LNCaP clone FGC (cell line): ENCODE results near the gene TROAP.
A peak's percentile ranks its signal among the peaks of the same experiment; 100 is the strongest.

Experiments used
- DNase-seq: peaks from one replicate; pipeline ENCODE4 v3.0.0-alpha.2; 2011; ENCODE audit warnings: low read depth
- H3K4me3 ChIP-seq: 2 replicates; pipeline ENCODE4 v1.5.1; 2011; ENCODE audit warnings: mild to moderate bottlenecking, low read depth, low read length, control low read depth
- TF ChIP-seq, protein P1 (sequence below): IDR thresholded peaks from 2 replicates; pipeline ENCODE4 v1.5.1; 2012; ENCODE audit warnings: mild to moderate bottlenecking; ENCODE audit not compliant: control insufficient read depth, insufficient read depth; ENCODE audit errors: extremely low read depth

TROAP gene

DNA sequence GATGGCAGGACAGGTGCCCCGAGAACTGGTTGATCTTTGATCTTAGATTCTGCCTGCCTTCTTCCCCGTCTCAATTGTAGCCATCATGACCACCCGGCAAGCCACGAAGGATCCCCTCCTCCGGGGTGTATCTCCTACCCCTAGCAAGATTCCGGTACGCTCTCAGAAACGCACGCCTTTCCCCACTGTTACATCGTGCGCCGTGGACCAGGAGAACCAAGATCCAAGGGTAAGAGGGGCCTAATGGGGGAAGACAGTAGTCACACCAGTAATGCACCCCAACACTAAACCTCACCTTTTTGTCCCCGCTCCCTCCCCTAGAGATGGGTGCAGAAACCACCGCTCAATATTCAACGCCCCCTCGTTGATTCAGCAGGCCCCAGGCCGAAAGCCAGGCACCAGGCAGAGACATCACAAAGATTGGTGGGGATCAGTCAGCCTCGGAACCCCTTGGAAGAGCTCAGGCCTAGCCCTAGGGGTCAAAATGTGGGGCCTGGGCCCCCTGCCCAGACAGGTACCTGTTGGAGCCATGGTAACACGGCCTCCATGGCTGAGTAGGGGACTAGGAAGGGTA lies 556 bp downstream of the TROAP start:
- TF ChIP-seq, protein P1, sequence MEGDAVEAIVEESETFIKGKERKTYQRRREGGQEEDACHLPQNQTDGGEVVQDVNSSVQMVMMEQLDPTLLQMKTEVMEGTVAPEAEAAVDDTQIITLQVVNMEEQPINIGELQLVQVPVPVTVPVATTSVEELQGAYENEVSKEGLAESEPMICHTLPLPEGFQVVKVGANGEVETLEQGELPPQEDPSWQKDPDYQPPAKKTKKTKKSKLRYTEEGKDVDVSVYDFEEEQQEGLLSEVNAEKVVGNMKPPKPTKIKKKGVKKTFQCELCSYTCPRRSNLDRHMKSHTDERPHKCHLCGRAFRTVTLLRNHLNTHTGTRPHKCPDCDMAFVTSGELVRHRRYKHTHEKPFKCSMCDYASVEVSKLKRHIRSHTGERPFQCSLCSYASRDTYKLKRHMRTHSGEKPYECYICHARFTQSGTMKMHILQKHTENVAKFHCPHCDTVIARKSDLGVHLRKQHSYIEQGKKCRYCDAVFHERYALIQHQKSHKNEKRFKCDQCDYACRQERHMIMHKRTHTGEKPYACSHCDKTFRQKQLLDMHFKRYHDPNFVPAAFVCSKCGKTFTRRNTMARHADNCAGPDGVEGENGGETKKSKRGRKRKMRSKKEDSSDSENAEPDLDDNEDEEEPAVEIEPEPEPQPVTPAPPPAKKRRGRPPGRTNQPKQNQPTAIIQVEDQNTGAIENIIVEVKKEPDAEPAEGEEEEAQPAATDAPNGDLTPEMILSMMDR: no peak
- H3K4me3 ChIP-seq: peak overlapping the region; percentile 98
- no peak for DNase-seq

DNA sequence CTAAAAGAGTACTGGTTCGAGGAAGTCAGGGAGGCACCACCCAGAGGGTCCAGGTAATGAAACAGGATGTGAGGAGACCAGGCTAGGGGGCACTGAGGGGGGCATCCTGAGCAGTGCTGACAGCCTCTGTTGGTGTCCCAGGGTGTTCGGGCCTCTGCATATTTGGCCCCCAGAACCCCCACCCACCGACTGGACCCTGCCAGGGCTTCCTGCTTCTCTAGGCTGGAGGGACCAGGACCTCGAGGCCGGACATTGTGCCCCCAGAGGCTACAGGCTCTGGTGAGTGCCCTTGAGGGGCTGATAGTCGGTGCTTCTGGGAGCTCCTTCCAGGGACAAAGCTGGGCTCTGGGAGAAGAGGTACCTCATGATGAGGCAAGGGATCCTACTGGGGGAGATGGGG lies 2.6 kb downstream of the TROAP start:
- DNase-seq: no peak
- H3K4me3 ChIP-seq: no peak overlapping the region
- TF ChIP-seq, protein P1: no peak

DNA sequence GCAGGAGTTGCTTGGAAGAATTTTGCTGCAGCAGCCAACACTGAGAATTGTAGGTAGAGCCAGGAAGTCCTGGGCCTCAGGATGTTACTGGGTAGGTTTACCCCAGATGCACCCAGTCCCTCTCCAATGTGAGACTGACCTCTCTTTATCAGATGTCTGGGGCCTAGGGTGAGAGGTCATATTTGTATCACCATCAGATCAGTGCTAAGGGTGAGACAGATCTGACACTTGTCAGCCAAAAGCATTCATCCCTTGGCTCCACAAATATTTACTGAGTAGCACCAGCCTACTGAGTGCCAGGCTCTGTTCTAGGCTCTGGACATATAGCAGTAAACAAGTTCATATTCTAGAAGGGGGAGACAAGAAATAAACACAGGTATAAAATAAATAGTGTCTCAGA lies 4.3 kb downstream of the TROAP start:
- DNase-seq: no peak
- no peak overlapping the region for H3K4me3 ChIP-seq
- TF ChIP-seq, protein P1: no peak

DNA sequence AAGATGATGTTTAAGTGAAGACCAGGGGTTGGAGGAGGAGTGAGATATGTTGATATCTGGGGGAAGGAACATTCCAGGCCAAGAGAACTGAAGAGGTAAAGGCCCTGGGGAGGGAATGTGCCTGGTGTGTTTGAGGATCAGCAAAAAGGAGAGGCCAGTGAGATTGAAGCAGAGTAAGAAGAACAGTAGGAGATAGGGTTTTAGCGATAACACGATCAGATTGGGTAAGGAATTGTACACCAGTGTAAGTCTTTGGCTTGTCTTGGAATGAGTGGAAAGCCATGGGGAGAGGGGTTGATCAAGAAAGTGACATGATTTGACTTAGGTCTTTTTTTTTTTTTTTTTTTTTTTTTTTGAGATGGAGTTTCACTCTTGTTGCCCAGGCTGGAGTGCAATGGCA lies 4.8 kb downstream of the TROAP start:
- DNase-seq: no peak
- TF ChIP-seq, protein P1: no peak
- H3K4me3 ChIP-seq: no peak overlapping the region

DNA sequence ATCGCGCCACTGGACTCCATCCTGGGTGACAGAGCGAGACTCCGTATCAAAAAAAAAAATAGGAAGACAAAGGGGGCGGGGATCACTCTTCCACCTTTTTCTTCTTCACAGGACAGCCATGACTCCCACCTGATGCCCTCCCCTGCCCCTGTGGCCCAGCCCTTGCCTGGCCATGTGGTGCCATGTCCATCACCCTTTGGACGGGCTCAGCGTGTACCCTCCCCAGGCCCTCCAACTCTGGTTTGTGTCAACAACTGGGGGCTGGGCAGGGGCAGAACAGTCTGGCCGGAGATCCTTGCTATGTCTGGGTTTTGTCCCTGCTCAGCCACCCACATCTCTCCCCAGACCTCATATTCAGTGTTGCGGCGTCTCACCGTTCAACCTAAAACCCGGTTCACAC lies 5.8 kb downstream of the TROAP start:
- TF ChIP-seq, protein P1: no peak
- no peak overlapping the region for H3K4me3 ChIP-seq
- no peak for DNase-seq

DNA sequence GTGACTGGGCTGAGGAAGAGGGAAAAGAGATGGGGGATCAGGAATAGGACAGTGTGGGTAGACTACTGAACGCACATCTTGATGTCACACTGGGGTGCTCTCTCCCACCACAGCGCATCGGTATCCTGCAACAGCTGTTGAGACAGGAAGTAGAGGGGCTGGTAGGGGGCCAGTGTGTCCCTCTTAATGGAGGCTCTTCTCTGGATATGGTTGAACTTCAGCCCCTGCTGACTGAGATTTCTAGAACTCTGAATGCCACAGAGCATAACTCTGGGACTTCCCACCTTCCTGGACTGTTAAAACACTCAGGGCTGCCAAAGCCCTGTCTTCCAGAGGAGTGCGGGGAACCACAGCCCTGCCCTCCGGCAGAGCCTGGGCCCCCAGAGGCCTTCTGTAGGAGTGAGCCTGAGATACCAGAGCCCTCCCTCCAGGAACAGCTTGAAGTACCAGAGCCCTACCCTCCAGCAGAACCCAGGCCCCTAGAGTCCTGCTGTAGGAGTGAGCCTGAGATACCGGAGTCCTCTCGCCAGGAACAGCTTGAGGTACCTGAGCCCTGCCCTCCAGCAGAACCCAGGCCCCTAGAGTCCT lies 7.1 kb downstream of the TROAP start:
- no peak for DNase-seq
- no peak overlapping the region for H3K4me3 ChIP-seq
- TF ChIP-seq, protein P1: no peak

DNA sequence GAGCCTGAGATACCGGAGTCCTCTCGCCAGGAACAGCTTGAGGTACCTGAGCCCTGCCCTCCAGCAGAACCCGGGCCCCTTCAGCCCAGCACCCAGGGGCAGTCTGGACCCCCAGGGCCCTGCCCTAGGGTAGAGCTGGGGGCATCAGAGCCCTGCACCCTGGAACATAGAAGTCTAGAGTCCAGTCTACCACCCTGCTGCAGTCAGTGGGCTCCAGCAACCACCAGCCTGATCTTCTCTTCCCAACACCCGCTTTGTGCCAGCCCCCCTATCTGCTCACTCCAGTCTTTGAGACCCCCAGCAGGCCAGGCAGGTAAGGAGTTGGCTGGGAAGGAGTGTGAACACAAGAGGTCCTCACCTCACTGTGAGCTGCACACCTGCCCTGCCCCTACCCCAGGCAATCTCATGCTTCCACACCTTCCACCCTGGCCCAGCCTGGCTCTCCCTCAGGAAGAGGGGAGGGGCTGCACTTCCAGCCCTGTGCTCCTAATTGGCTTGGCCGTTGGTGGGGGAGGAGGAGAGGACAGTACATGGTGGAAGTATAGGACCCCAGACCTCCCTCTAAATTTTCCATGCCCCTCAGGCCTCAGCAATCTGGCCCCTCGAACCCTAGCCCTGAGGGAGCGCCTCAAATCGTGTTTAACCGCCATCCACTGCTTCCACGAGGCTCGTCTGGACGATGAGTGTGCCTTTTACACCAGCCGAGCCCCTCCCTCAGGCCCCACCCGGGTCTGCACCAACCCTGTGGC lies 7.8 kb downstream of the TROAP start:
- H3K4me3 ChIP-seq: no peak overlapping the region; the same call in 1 of the 2 replicates
- TF ChIP-seq, protein P1: no peak
- DNase-seq: no peak
